ENCODE results near the gene CCDC73. TPM values are rescaled to one million over a fixed set of nuclear protein-coding genes. Genes with fewer than 3 reads are reported as not detected.

Gene CCDC73
- total and polyA plus RNA-seq, 10 of the 15 experiments (the other 5 are each of a cell fraction or from before 2014, with no cell fraction given), result 0.05 to 0.57 (median 0.14) TPM

DNA sequence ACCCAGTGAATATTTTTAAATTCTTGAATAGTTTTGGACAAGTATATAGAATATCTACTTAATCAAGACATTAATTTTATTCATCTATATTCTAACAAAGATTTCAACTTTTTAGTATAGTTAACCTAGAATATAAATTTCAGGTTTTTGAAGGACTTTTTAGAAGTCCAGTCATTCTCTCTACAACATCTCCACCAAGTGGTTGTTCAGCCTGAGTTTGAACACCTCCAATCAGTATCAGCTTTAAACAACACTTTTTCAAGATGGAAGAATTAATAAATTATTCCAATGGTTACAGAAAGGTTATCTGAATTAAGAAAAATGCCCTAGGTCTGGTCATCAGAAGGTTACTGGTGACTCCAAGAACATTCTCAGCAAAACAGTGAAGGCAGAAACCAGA, 179.0 kb downstream of the CCDC73 start (continued):
- TF ChIP-seq, protein P1, sequence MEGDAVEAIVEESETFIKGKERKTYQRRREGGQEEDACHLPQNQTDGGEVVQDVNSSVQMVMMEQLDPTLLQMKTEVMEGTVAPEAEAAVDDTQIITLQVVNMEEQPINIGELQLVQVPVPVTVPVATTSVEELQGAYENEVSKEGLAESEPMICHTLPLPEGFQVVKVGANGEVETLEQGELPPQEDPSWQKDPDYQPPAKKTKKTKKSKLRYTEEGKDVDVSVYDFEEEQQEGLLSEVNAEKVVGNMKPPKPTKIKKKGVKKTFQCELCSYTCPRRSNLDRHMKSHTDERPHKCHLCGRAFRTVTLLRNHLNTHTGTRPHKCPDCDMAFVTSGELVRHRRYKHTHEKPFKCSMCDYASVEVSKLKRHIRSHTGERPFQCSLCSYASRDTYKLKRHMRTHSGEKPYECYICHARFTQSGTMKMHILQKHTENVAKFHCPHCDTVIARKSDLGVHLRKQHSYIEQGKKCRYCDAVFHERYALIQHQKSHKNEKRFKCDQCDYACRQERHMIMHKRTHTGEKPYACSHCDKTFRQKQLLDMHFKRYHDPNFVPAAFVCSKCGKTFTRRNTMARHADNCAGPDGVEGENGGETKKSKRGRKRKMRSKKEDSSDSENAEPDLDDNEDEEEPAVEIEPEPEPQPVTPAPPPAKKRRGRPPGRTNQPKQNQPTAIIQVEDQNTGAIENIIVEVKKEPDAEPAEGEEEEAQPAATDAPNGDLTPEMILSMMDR (IDR thresholded peaks at IDR 0.05 in 2 of 3, conservative IDR thresholded peaks at IDR 0.05 in 1 of 3; ENCODE audit: control insufficient read depth in 2 of 3, extremely low read depth in 1 of 3, insufficient read depth in 1 of 3, low read depth in 3 of 3, low read length in 3 of 3), result peak in 2 of 3 experiments; percentile 7 to 45; a peak in 2 of 6 replicates
- TF ChIP-seq MTA3 (IDR thresholded peaks at IDR 0.05; ENCODE audit: borderline replicate concordance, low read length) (no peak), SMC3 (IDR thresholded peaks at IDR 0.05; ENCODE audit: borderline replicate concordance, low read length) (peak; percentile 41; the same call in 1 of the 2 replicates)

DNA sequence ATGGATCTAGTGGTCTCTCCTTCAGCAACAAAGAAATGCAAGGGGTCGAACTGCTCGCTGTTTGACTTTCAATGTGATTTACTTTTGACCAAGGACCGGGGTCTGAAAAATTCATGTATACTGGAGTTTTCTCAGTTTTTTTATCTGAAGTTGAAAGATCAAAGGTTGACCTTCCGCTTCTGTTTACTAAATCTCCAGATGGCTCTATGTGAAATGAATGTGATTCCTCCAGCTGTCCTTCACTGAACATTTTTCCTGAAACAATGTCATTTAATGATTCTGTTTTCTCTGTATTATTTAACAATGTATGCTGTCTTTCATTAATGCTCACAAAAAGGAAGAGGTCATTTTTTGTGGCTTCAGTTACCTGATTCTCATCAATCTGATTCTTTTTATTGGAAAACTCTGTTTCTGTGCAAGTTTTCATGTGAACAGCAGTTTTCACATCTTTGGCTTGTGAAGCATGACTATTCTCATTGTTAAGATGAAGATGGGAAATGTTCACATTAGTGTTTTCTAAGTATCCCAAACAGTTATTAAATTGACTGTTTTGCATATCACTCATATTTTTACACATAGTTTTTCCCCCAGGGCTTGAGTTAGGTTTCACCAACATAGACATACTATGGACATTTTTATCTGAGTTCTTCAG, 180.8 kb downstream of the CCDC73 start:
- H3K36me3 ChIP-seq (ENCODE audit: control insufficient read depth in 2 of 2, insufficient read depth in 2 of 2, low read length in 1 of 2), result no peaks in the 10 kb centered on the region
- no peak overlapping the region for H3K9ac ChIP-seq (ENCODE audit: control insufficient read depth, insufficient read depth, low read length)
- ChIA-PET CTCF (no interaction called here), SMC1A (ENCODE audit: uncharacterized antibody, unreplicated experiment) (no interaction called here), POLR2A (no interaction called here), RAD21 (ENCODE audit: unreplicated experiment) (no interaction called here)
- H2AFZ ChIP-seq (ENCODE audit: control insufficient read depth, low read depth, low read length), result no peak overlapping the region
- BruUV-seq (replicated peaks), result no TSS peak
- no peaks in the 10 kb centered on the region for H4K20me1 ChIP-seq (ENCODE audit: control insufficient read depth, insufficient read depth)
- no peaks in the 10 kb centered on the region; the same call in 2 of the 3 replicates for H3K9me3 ChIP-seq (replicated peaks; ENCODE audit: control insufficient read depth, insufficient read depth, low read length)
- H3K27me3 ChIP-seq (replicated peaks in 1 of 2; ENCODE audit: control insufficient read depth in 2 of 2, insufficient read depth in 2 of 2, low read length in 1 of 2), result no peaks in the 10 kb centered on the region
- no peak overlapping the region for H3K4me2 ChIP-seq (ENCODE audit: control insufficient read depth, insufficient read depth)
- no peaks in the 10 kb centered on the region for H3K4me1 ChIP-seq (ENCODE audit: control insufficient read depth, insufficient read depth, low read length)
- in situ Hi-C loops (cut with MboI), result no loop called here
- DNase-seq (ENCODE audit: low read depth, low spot score), result peak; percentile 15
- FAIRE-seq, result no peak
- 97% methylated on average over 4 of the region's 4 CpGs for WGBS (ENCODE audit: insufficient coverage, insufficient replicate concordance, low lambda C conversion rate, missing lambda C conversion rate)
- H3K4me3 ChIP-seq, result no peak overlapping the region
- H3K79me2 ChIP-seq (ENCODE audit: control insufficient read depth, insufficient read depth, low read length), result no peaks in the 10 kb centered on the region
- H3K27ac ChIP-seq (ENCODE audit: control insufficient read depth, insufficient read depth), result no peak overlapping the region
- intact Hi-C loops (cut with micrococcal nuclease; ENCODE audit: unreplicated experiment), result loop anchor here (10.0 kb wide), 1 partner anchor 229 kb away; no protein-coding TSS in a partner anchor
- ATAC-seq, result no peak
- TF ChIP-seq, protein P2, sequence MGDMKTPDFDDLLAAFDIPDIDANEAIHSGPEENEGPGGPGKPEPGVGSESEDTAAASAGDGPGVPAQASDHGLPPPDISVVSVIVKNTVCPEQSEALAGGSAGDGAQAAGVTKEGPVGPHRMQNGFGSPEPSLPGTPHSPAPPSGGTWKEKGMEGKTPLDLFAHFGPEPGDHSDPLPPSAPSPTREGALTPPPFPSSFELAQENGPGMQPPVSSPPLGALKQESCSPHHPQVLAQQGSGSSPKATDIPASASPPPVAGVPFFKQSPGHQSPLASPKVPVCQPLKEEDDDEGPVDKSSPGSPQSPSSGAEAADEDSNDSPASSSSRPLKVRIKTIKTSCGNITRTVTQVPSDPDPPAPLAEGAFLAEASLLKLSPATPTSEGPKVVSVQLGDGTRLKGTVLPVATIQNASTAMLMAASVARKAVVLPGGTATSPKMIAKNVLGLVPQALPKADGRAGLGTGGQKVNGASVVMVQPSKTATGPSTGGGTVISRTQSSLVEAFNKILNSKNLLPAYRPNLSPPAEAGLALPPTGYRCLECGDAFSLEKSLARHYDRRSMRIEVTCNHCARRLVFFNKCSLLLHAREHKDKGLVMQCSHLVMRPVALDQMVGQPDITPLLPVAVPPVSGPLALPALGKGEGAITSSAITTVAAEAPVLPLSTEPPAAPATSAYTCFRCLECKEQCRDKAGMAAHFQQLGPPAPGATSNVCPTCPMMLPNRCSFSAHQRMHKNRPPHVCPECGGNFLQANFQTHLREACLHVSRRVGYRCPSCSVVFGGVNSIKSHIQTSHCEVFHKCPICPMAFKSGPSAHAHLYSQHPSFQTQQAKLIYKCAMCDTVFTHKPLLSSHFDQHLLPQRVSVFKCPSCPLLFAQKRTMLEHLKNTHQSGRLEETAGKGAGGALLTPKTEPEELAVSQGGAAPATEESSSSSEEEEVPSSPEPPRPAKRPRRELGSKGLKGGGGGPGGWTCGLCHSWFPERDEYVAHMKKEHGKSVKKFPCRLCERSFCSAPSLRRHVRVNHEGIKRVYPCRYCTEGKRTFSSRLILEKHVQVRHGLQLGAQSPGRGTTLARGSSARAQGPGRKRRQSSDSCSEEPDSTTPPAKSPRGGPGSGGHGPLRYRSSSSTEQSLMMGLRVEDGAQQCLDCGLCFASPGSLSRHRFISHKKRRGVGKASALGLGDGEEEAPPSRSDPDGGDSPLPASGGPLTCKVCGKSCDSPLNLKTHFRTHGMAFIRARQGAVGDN (IDR thresholded peaks at IDR 0.05), result 0 out of 2 replicates have a peak, but pooled peaks have one; percentile 12
- peak; percentile 72 for TF ChIP-seq MEF2B (IDR thresholded peaks at IDR 0.05; ENCODE audit: partially characterized antibody, poor library complexity, severe bottlenecking)
- 0 out of 2 replicates have a peak, but pooled peaks have one; percentile 43 for TF ChIP-seq NFIC (IDR thresholded peaks at IDR 0.05; ENCODE audit: low read depth, low read length)
- 0 out of 2 replicates have a peak, but pooled peaks have one; percentile 13 for TF ChIP-seq ATF7 (IDR thresholded peaks at IDR 0.05; ENCODE audit: low read depth)
- TF ChIP-seq NFXL1 (IDR thresholded peaks at IDR 0.05; ENCODE audit: borderline replicate concordance), result no peak
- TF ChIP-seq BCL11A (IDR thresholded peaks at IDR 0.05; ENCODE audit: low read depth, low read length), result no peak
- TF ChIP-seq PML (IDR thresholded peaks at IDR 0.05; ENCODE audit: low read length), result no peak

Data from GM12878 (cell line).